Measurements from ENCODE around the gene LYZL4.

GRCh38 chr3:42377681-42378080, 32.7 kb downstream of the LYZL4 start:
- TF ChIP-seq CTCF (IDR thresholded peaks at IDR 0.05 in 2 of 3, conservative IDR thresholded peaks at IDR 0.05 in 1 of 3; ENCODE audit: borderline replicate concordance in 1 of 3, insufficient read depth in 1 of 3, low read depth in 2 of 3, low read length in 2 of 3) (no peak), POLR2A (IDR thresholded peaks at IDR 0.05; ENCODE audit: borderline replicate concordance, extremely low read depth, insufficient read depth, insufficient read length) (no peak), EZH2phosphoT487 (IDR thresholded peaks at IDR 0.05; ENCODE audit: borderline replicate concordance) (no peak), JUND (IDR thresholded peaks at IDR 0.05) (no peak), SP1 (IDR thresholded peaks at IDR 0.05; ENCODE audit: low read depth) (no peak), ATF3 (IDR thresholded peaks at IDR 0.05) (no peak), CBX3 (IDR thresholded peaks at IDR 0.05; ENCODE audit: low read depth) (no peak), POLR2AphosphoS5 (IDR thresholded peaks at IDR 0.05; ENCODE audit: low read depth, low read length) (no peak), CEBPB (IDR thresholded peaks at IDR 0.05; ENCODE audit: low read depth) (no peak), EZH2 (IDR thresholded peaks at IDR 0.05) (no peak), ZNF274 (IDR thresholded peaks at IDR 0.05; ENCODE audit: low read depth, low read length) (no peak), MAX (IDR thresholded peaks at IDR 0.05) (no peak)
